GM23248 (cell line): ENCODE results near the gene OR8G5. TPM values are rescaled to one million over a fixed set of nuclear protein-coding genes. Genes with fewer than 3 reads are reported as not detected.

ENCODE experiments used
- DNase-seq: peaks from one replicate; pipeline ENCODE4 v3.0.0-alpha.2; 2015
- H2AFZ ChIP-seq: fragments of 200-600 bp; sonication (generic); 2 replicates; pipeline ENCODE4 v1.6.1; 2016; ENCODE audit warnings: antibody characterized with exemption
- H3F3A ChIP-seq: fragments of 200-600 bp; sonication (generic); 2 replicates; pipeline ENCODE4 v1.6.1; 2016; ENCODE audit warnings: mild to moderate bottlenecking, antibody characterized with exemption, mixed run types; ENCODE audit not compliant: insufficient read depth
- H3K27ac ChIP-seq: fragments of 200-600 bp; sonication (generic); 2 replicates; pipeline ENCODE4 v1.5.1; 2016; ENCODE audit warnings: mild to moderate bottlenecking
- H3K27me3 ChIP-seq: fragments of 200-600 bp; sonication (generic); replicated peaks from 2 replicates; pipeline ENCODE4 v1.6.1; 2016; ENCODE audit warnings: mild to moderate bottlenecking; ENCODE audit not compliant: insufficient read depth
- H3K36me3 ChIP-seq: fragments of 200-600 bp; sonication (generic); 2 replicates; pipeline ENCODE4 v1.6.1; 2016; ENCODE audit warnings: low read depth, mild to moderate bottlenecking
- H3K4me1 ChIP-seq: fragments of 200-600 bp; sonication (generic); 2 replicates; pipeline ENCODE4 v1.6.1; 2016; ENCODE audit warnings: mild to moderate bottlenecking; ENCODE audit not compliant: insufficient read depth
- H3K4me2 ChIP-seq: fragments of 200-600 bp; sonication (generic); one replicate; pipeline ENCODE4 v1.6.1; 2016; ENCODE audit warnings: mild to moderate bottlenecking; ENCODE audit not compliant: unreplicated experiment
- H3K4me3 ChIP-seq: fragments of 200-600 bp; sonication (generic); 2 replicates; pipeline ENCODE4 v1.5.1; 2016; ENCODE audit warnings: mild to moderate bottlenecking
- H3K79me2 ChIP-seq: fragments of 200-600 bp; sonication (generic); 2 replicates; pipeline ENCODE4 v1.6.1; 2016; ENCODE audit warnings: mild to moderate bottlenecking; ENCODE audit not compliant: insufficient read depth
- H3K9ac ChIP-seq: fragments of 200-600 bp; sonication (generic); 2 replicates; pipeline ENCODE4 v1.6.1; 2016; ENCODE audit warnings: mild to moderate bottlenecking
- H3K9me2 ChIP-seq: fragments of 200-600 bp; sonication (generic); 2 replicates; pipeline ENCODE4 v1.6.1; 2016; ENCODE audit warnings: mixed run types, mild to moderate bottlenecking, moderate library complexity; ENCODE audit not compliant: insufficient read depth
- H3K9me3 ChIP-seq: fragments of 200-600 bp; sonication (generic); one replicate; pipeline ENCODE4 v1.6.1; 2017; ENCODE audit warnings: low read depth
- H4K20me1 ChIP-seq: fragments of 200-600 bp; sonication (generic); 2 replicates; pipeline ENCODE4 v1.6.0; 2016; ENCODE audit not compliant: insufficient read depth
- EZH2 ChIP-seq: fragments of 200-600 bp; sonication (generic); IDR thresholded peaks from 2 replicates; pipeline ENCODE4 v1.6.1; 2018; ENCODE audit warnings: antibody characterized with exemption, mild to moderate bottlenecking; ENCODE audit not compliant: insufficient read depth, poor library complexity, severe bottlenecking
- EZH2phosphoT487 ChIP-seq: fragments of 200-600 bp; sonication (generic); IDR thresholded peaks from 2 replicates; pipeline ENCODE4 v1.6.1; 2018; ENCODE audit warnings: antibody characterized with exemption, moderate library complexity, mild to moderate bottlenecking, low read depth; ENCODE audit not compliant: insufficient read depth
- WGBS, 2 experiments: methylation state at CpG; one replicate each; pipeline ENCODE4 v1.1.6; 2015 to 2017; ENCODE audit warnings: low lambda C conversion rate in 2 of 2, low coverage in 1 of 2; ENCODE audit errors: missing lambda C conversion rate in 2 of 2; 5-methylcytosine and 5-hydroxymethylcytosine counted together
- in situ Hi-C: fragments of 300-500 bp; cut with MboI; formaldehyde crosslinking; loops from 2 replicates; pipeline ENCODE4 v1.15.0; 2020
- polyA plus RNA-seq: library from polyadenylated mRNA; unstranded; fragments of >200 nt; fragmentation: Nextera tagmentation; extraction: Ambion mirVana; gene quantifications from 2 replicates; pipeline ENCODE4 v1.2.1, GENCODE V29; 2016
- total RNA-seq: library from RNA; depleted of rRNA; stranded (reverse); fragments of >200 nt; shearing (Covaris generic); gene quantifications from 2 replicates; pipeline ENCODE4 v1.2.3, GENCODE V29; 2014

OR8G5 gene
- total and polyA plus RNA-seq, 2 experiments from 2014 or later: not detected

GRCh38 chr11:124301548-124301947 is 45.4 kb downstream of the OR8G5 start:
- WGBS, 2 experiments: 50 to 53% methylated on average over 3 of the region's 3 CpGs

GRCh38 chr11:124302347-124303125 is 46.4 kb downstream of the OR8G5 start:
- WGBS, 2 experiments: 51 to 52% methylated on average over 3 of the region's 3 CpGs
- H3K9me2 ChIP-seq: no peaks in the 10 kb centered on the region
- H3K4me3 ChIP-seq: no peak overlapping the region
- no peak overlapping the region for H2AFZ ChIP-seq
- H3K27ac ChIP-seq: no peak overlapping the region
- H3K4me1 ChIP-seq: 0 out of 2 replicates have a peak, but pooled peaks cover 8% of the 10 kb centered on the region
- no peaks in the 10 kb centered on the region for H4K20me1 ChIP-seq
- in situ Hi-C loops: no loop called here
- no peaks in the 10 kb centered on the region for H3K9me3 ChIP-seq
- H3F3A ChIP-seq: no peaks in the 10 kb centered on the region
- DNase-seq: peak; percentile 4
- H3K4me2 ChIP-seq: no peak overlapping the region
- no peaks in the 10 kb centered on the region for H3K79me2 ChIP-seq
- no peaks in the 10 kb centered on the region for H3K36me3 ChIP-seq
- H3K9ac ChIP-seq: no peak overlapping the region
- no peak for TF ChIP-seq EZH2
- H3K27me3 ChIP-seq: peaks cover 25% of the 10 kb centered on the region

More at GRCh38 chr11:124301548-124301947, 45.4 kb downstream of the OR8G5 start:
- H3F3A ChIP-seq: no peaks in the 10 kb centered on the region
- TF ChIP-seq EZH2: no peak
- TF ChIP-seq EZH2phosphoT487: no peak
- H3K36me3 ChIP-seq: no peaks in the 10 kb centered on the region
- H3K79me2 ChIP-seq: no peaks in the 10 kb centered on the region
- peaks cover 20% of the 10 kb centered on the region for H3K27me3 ChIP-seq
- H3K9ac ChIP-seq: no peak overlapping the region
- no peak overlapping the region for H3K4me3 ChIP-seq
- H4K20me1 ChIP-seq: no peaks in the 10 kb centered on the region
- no peaks in the 10 kb centered on the region for H3K9me3 ChIP-seq
- H3K4me2 ChIP-seq: no peak overlapping the region
- DNase-seq: no peak
- no peak overlapping the region for H2AFZ ChIP-seq
- 0 out of 2 replicates have a peak, but pooled peaks cover 9% of the 10 kb centered on the region for H3K4me1 ChIP-seq
- no peak overlapping the region for H3K27ac ChIP-seq
- H3K9me2 ChIP-seq: no peaks in the 10 kb centered on the region
- in situ Hi-C loops: no loop called here

GRCh38 chr11:124307093-124307492 is 50.9 kb downstream of the OR8G5 start:
- Histone ChIP-seq H3K9me2 (no peaks in the 10 kb centered on the region), H3K79me2 (no peaks in the 10 kb centered on the region), H3K27me3 (peaks cover 38% of the 10 kb centered on the region), H3K9me3 (no peaks in the 10 kb centered on the region), H3K9ac (no peak overlapping the region), H3F3A (no peaks in the 10 kb centered on the region), H4K20me1 (no peaks in the 10 kb centered on the region), H3K36me3 (no peaks in the 10 kb centered on the region), H3K4me2 (no peak overlapping the region), H3K27ac (no peak overlapping the region), H3K4me1 (no peaks in the 10 kb centered on the region), H2AFZ (no peak overlapping the region), H3K4me3 (no peak overlapping the region)
- TF ChIP-seq EZH2phosphoT487 (no peak), EZH2 (no peak)
- in situ Hi-C loops: no loop called here
- DNase-seq: no peak

GRCh38 chr11:124310721-124311120 is 54.5 kb downstream of the OR8G5 start:
- no peaks in the 10 kb centered on the region for H3F3A ChIP-seq
- no peaks in the 10 kb centered on the region for H3K36me3 ChIP-seq
- TF ChIP-seq EZH2phosphoT487: no peak
- no peak for TF ChIP-seq EZH2
- H3K4me3 ChIP-seq: no peak overlapping the region
- H4K20me1 ChIP-seq: no peaks in the 10 kb centered on the region
- H3K4me2 ChIP-seq: no peak overlapping the region
- H3K9ac ChIP-seq: no peak overlapping the region
- H3K4me1 ChIP-seq: no peaks in the 10 kb centered on the region
- no peaks in the 10 kb centered on the region for H3K9me3 ChIP-seq
- no peak overlapping the region for H2AFZ ChIP-seq
- no peak for DNase-seq
- H3K27me3 ChIP-seq: peaks cover 25% of the 10 kb centered on the region; the same call in 1 of the 2 replicates
- in situ Hi-C loops: no loop called here
- no peak overlapping the region for H3K27ac ChIP-seq
- no peaks in the 10 kb centered on the region for H3K79me2 ChIP-seq
- no peaks in the 10 kb centered on the region for H3K9me2 ChIP-seq
